NOMO-1 treated with dmso at 0.1 percent for 144 hours (cell line): ENCODE data around the gene PDZD7.

Source experiments
- DNase-seq: peaks from one replicate; lab custom pipeline; 2025; ENCODE audit not compliant: unreplicated experiment; lab: John Stamatoyannopoulos, UW

Gene PDZD7

DNA sequence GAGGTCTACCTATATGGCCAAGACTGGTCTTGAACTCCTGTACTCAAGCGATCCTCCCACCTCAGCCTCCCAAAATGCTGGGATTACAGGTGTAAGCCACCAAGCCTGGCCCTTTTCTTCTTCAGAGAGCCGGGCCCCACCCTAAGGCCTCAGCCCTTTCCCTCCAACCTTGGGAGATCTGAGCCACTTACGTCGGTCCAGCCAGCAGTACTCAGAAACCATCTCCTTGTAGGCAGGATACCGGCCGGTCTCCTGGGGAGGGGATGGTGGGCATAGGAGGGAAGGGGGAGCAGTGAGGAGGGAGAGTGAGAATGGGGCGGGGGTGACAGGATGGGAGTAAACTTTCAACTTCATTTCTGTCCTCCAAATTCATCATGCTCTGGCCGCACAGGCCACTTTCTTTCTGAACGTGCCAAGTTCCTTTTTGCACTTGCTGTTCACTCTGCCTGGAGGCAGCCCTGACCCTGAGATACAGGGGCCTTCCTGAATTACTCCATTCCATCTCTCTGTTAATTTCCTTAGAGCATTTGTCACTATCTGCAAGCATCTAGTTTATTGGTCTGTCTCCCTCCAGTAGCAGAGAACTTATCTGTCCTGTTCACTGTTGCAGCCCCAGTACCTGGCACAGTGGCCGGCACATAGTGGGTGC, 10.4 kb downstream of the PDZD7 start:
- DNase-seq: no peak

GRCh38 chr10:101019440-101019703, 11.6 kb downstream of the PDZD7 start:
- DNase-seq: no peak

GRCh38 chr10:101018600-101019439, 12.1 kb downstream of the PDZD7 start:
- peak; percentile 63 for DNase-seq

GRCh38 chr10:101018118-101018599, 12.8 kb downstream of the PDZD7 start:
- no peak for DNase-seq

GRCh38 chr10:101016814-101017213, 14.1 kb downstream of the PDZD7 start:
- DNase-seq: no peak

GRCh38 chr10:101015582-101015973, 15.4 kb downstream of the PDZD7 start:
- no peak for DNase-seq

DNA sequence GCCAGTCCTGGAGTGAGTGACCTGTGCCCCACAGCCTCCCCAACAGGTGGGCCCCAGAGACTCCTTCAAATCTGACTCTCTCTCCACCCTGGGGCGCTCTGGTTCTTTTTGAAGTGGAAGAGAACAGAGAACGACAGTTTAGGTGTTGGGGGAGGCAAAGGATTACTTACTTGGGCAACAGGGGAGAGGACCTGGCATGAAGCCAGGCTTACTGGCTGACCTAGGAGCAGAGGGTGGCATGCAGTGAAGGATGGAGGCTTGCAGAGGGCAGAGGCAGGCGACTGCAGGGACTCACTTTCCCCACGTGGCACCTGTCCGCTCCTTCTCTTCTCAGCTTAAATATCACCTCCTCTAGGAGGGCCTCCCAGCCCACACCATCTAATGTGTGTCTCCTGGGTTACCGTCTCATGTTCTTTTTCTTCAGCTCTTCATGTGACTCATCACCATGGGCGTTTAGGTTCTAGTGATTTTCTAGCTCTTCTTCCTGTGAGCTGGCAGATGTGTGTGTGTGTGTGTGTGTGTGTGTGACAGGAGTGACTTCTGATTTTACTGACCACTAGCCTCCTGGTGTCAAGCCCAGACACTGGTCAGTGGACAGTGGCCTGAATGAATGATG, 15.9 kb downstream of the PDZD7 start:
- DNase-seq: no peak

DNA sequence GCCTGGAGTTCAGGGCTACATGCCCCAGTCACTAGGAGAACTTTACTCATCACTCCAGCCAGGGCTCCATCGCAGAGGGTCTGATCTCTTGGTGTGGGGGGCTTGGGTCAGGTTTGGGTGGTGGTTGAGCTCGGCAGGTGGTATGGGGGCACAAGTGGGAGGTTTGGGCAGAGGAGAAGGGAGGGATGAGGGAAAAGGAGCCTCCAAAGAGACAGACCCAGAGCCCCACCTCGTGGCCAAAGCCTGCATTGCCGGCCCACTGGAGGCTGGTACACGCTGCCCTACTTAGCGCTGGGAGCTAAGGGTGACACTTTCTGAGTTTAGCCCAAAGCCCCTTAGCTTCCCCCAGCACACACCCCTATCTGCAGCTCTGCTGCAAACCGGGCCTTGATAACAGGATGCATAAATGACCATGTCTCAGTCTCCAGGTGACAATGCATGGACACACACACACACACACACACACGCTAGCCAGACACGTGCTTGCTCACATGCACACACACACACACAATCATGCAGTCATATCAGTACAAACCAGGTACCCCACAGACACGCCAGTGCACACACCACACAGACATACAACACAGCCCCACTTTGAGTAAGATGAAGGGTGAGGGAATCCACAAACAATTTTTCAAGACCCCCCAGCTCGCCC, 16.6 kb downstream of the PDZD7 start:
- no peak for DNase-seq

GRCh38 chr10:101013365-101013825, 17.5 kb downstream of the PDZD7 start:
- DNase-seq: no peak

DNA sequence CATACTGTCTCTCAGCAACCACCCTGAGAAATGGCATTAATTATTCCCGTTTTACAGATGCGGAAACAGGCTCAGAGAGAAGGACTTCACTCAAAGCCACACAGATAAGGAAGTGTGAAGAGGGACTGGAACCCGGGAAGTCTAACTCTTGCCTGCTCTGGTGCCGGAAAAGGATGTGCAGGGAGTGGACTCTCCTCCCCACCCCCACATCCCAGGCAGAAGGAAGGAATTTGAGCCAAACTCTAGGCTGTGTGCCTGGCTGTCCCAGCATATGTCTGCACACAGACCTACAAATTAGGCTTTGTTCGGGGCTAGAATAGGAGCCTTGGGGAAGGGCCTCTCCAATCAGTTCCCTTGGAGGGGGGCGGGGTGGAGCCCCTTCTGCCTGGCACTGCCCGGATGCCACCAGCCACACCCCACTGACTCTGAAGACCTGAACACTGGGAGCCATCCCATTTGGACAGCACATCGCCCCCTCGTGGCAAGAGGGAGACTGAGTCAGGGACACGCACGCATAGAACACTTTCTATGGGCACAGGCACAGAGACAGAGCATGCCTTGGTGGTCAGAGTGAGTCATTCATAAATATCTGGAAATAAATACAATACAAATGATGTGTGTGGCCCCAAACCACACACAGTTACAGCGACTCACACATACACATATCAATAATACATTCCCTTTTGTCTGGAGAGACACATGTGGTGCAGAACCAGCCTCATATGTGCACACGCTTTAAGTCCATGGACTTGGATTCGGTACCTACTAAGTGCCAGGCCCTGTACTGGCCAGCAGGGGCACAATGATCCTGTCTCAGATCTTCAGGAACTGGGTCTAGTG, 18.2 kb downstream of the PDZD7 start:
- peak; percentile 73 for DNase-seq

GRCh38 chr10:101011517-101012423, 19.2 kb downstream of the PDZD7 start:
- no peak for DNase-seq

- no peak for DNase-seq
Measured at GRCh38 chr10:101010329-101010728, 20.6 kb downstream of the PDZD7 start.

- DNase-seq: no peak
Measured at GRCh38 chr10:101008823-101009423, 22.0 kb downstream of the PDZD7 start.

DNA sequence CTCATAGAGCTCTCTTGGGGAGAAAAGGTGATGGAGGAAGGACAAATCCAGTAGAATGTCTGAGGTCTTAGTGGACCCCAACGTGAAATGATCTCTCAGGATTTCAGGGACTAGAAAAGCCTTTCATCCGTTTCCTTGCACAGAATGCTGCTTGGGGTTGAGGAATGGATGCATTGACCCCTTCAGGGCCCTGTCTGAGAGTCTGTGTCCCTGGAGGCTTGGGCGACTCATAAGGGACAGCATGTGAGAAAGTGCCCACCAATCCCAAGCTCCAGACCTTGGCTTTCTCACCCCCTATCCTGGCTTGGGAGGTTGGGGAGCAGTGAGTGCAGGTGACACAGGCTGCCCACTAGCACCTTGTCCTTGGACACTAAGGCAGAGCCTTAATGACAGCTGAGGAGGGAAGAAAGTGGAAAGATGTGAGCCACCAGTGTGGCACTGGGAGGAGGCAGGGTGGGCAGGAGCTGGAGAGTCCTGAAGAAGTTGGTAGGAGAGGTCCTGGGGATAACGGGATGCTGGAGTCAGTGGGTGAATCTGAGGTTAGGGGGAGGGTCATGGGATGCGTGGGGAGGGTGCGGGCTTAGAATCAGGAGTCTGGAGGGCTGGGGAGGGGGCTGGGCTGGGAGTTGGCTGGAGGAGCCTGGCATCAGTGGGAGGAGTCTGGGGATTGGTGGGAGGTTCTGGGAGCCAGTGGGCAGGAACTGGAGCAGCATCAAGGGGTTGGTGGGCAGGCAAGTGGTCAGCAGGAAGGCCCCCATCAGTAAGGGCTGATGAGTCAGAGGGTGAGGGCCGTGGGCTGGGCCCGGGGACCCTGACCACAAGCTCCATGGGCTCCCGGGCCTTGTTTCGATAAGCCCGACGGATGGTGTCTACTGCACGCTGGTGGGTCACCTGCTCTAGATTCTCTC, 22.8 kb downstream of the PDZD7 start:
- DNase-seq: no peak

DNA sequence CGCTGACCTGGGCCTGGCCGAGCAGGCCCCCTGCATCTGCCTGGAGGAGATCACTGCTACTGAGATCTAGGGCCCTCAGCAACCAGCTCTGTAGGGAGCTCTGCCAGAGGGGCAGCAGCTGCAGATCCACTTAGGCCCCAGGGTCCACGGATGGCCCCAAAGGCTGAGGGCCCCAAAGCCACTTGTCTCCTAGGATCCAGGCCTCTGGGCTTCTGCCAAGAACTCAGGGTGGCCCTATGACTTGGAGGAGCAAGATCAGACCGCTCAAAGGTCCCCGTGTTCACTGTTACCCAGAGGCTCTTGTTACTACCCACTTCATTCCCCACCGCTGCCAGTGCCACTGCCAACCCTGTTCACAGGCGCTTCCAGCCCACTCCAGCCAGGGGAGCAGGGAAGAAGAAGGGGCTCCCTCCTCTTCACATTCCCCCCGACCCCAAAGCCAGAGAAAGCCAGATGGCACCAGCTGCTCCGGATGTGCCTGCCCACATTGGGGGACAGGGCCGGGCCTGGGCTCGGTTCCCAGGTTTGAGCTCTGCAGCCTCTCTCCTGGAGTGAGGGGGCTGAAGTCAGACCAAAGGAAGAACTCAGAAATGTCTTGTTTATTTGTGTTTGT, 23.7 kb downstream of the PDZD7 start:
- DNase-seq: no peak

DNA sequence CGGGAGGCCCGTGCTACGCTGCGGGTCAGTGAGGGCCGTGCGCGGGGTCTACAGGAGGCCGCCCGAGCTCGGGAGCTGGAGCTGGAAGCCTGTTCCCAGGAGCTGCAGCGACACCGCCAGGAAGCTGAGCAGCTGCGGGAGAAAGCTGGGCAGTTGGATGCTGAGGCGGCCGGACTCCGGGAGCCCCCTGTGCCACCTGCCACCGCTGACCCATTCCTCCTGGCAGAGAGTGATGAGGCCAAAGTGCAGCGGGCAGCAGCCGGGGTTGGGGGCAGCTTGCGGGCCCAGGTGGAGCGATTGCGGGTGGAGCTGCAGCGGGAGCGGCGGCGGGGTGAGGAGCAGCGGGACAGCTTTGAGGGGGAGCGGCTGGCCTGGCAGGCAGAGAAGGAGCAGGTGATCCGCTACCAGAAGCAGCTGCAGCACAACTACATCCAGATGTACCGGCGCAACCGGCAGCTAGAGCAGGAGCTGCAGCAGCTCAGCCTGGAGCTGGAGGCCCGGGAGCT, 24.3 kb downstream of the PDZD7 start:
- no peak for DNase-seq

GRCh38 chr10:101005869-101006567, 24.9 kb downstream of the PDZD7 start:
- no peak for DNase-seq
